Neuronal stem cell (in vitro differentiated cells): ENCODE results near the gene RAB11FIP4.

Source experiments
- DNase-seq: peaks from one replicate; pipeline ENCODE4 v3.0.0-alpha.2; 2013; ENCODE audit warnings: low spot score
- H2AFZ ChIP-seq: one replicate; pipeline ENCODE4 v1.6.1; 2013; ENCODE audit warnings: mild to moderate bottlenecking, low read length, inconsistent platforms
- H2AK5ac ChIP-seq: 2 replicates; pipeline ENCODE4 v1.6.1; 2013; ENCODE audit warnings: low read depth, mild to moderate bottlenecking, inconsistent platforms, low read length, moderate library complexity, mixed read lengths
- H2BK120ac ChIP-seq: 2 replicates; pipeline ENCODE4 v1.6.1; 2013; ENCODE audit warnings: low read depth, mild to moderate bottlenecking, inconsistent platforms, low read length, moderate library complexity, mixed read lengths
- H2BK12ac ChIP-seq: one replicate; pipeline ENCODE4 v1.6.1; 2013; ENCODE audit warnings: low read length, inconsistent platforms
- H2BK15ac ChIP-seq: 2 replicates; pipeline ENCODE4 v1.6.1; 2013; ENCODE audit warnings: mild to moderate bottlenecking, low read length, inconsistent platforms, mixed read lengths
- H2BK5ac ChIP-seq: one replicate; pipeline ENCODE4 v1.6.1; 2013; ENCODE audit warnings: inconsistent platforms, mild to moderate bottlenecking, low read length, moderate library complexity
- H3K14ac ChIP-seq: one replicate; pipeline ENCODE4 v1.6.1; 2013; ENCODE audit warnings: low read length, inconsistent platforms
- H3K18ac ChIP-seq: 2 replicates; pipeline ENCODE4 v1.6.1; 2013; ENCODE audit warnings: low read length, inconsistent platforms
- H3K23ac ChIP-seq: 2 replicates; pipeline ENCODE4 v1.6.1; 2013; ENCODE audit warnings: low read depth, mild to moderate bottlenecking, mixed read lengths, low read length, inconsistent platforms; ENCODE audit not compliant: poor library complexity
- H3K27ac ChIP-seq: replicated peaks from 3 replicates; pipeline ENCODE4 v1.5.1; 2013; ENCODE audit warnings: low read length, inconsistent platforms
- H3K27me3 ChIP-seq, 3 experiments: 2 replicates each; pipeline ENCODE4 v1.6.1; 2013; ENCODE audit warnings: low read length in 3 of 3, mild to moderate bottlenecking in 2 of 3, inconsistent platforms in 1 of 3, low read depth in 1 of 3, mixed read lengths in 1 of 3, moderate library complexity in 1 of 3; ENCODE audit not compliant: control insufficient read depth in 3 of 3, insufficient read depth in 3 of 3
- H3K36me3 ChIP-seq, 2 donors: replicated peaks in 1 of 2; 2 replicates each; pipeline ENCODE4 v1.6.1; 2013; ENCODE audit warnings: low read length in 2 of 2; ENCODE audit not compliant: control insufficient read depth in 2 of 2, insufficient read depth in 2 of 2
- H3K4ac ChIP-seq: 2 replicates; pipeline ENCODE4 v1.6.1; 2013; ENCODE audit warnings: inconsistent platforms, mild to moderate bottlenecking, low read length, moderate library complexity
- H3K4me1 ChIP-seq, 2 donors: 1 replicate in 1 of 2; 2 replicates in 1 of 2; pipeline ENCODE4 v1.6.1; 2013; ENCODE audit warnings: low read length in 2 of 2, low read depth in 1 of 2; ENCODE audit not compliant: control insufficient read depth in 2 of 2, insufficient read depth in 1 of 2
- H3K4me2 ChIP-seq: one replicate; pipeline ENCODE4 v1.6.1; 2013; ENCODE audit warnings: mild to moderate bottlenecking, low read length, inconsistent platforms; ENCODE audit not compliant: insufficient read depth, poor library complexity, severe bottlenecking
- H3K4me3 ChIP-seq, 2 donors: 2 replicates each; pipeline ENCODE4 v1.5.1; 2013; ENCODE audit warnings: low read length in 2 of 2, mild to moderate bottlenecking in 2 of 2, inconsistent platforms in 1 of 2, moderate library complexity in 1 of 2
- H3K79me1 ChIP-seq: one replicate; pipeline ENCODE4 v1.6.1; 2013; ENCODE audit warnings: low read depth, mild to moderate bottlenecking, inconsistent platforms, low read length, moderate library complexity
- H3K9ac ChIP-seq: one replicate; pipeline ENCODE4 v1.6.1; 2013; ENCODE audit warnings: mild to moderate bottlenecking, low read depth, low read length, inconsistent platforms; ENCODE audit not compliant: poor library complexity
- H3K9me3 ChIP-seq, 2 donors: replicated peaks in 1 of 2; 2 replicates each; pipeline versions ENCODE3 to v1.6.1; 2013; ENCODE audit warnings: low read length in 2 of 2, mild to moderate bottlenecking in 2 of 2, inconsistent platforms in 1 of 2, low read depth in 1 of 2, mixed read lengths in 1 of 2, moderate library complexity in 1 of 2; ENCODE audit not compliant: control insufficient read depth in 2 of 2, insufficient read depth in 1 of 2
- H4K8ac ChIP-seq: one replicate; pipeline ENCODE4 v1.6.1; 2013; ENCODE audit warnings: low read depth, mild to moderate bottlenecking, inconsistent platforms, low read length, moderate library complexity
- H4K91ac ChIP-seq: one replicate; pipeline ENCODE4 v1.6.1; 2013; ENCODE audit warnings: low read length, low read depth, mild to moderate bottlenecking, inconsistent platforms; ENCODE audit not compliant: poor library complexity
- WGBS, 2 donors: extraction: QIAGEN DNeasy Blood & Tissue Kit; methylation state at CpG; one replicate each; pipeline ENCODE4 v1.1.7; 2013; ENCODE audit warnings: missing lambda C conversion rate in 2 of 2, mixed read lengths in 1 of 2; ENCODE audit not compliant: insufficient read length in 2 of 2, insufficient replicate concordance in 1 of 2; ENCODE audit errors: extremely low coverage in 2 of 2; 5-methylcytosine and 5-hydroxymethylcytosine counted together

Gene RAB11FIP4

DNA sequence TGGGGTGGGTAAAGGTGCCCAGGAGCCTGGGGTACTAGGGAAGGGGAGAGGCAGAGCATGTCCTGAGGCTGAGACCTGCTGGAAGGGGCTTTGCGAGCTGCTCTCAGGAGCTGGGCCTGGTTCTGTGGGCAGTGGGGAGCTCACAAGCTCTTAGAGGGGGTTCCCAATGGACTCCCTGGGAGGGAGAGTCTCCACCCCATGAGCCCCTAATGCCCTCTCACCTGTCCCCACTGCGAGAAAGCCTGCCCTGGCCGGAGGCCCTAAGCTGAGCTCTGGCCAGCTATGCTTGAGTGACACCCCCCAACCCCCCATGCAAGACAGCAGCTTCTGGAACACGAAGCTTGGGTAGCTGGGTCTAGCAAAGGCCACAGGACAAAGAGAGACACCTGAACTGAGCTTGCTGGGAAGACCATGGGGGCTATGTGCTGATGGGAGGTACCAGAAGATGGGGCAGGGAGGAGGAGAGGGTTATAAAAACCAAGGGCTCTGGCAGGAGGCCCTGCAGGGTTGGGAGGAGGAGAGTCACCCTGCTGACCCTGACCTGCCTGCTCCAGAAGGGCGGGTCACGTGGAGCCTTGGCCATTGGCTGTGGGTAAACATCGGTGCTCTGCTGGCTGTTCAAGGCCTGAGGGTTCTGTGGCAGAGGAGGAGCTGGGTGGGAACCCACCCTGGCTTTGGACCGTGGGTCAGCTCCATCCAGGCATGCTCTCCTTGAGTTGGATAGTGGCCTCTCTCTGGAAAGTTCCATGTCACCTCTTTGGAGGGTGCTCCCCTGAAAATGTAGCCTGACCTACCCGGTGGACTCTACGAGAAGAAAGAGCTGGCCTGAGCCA lies 106.7 kb downstream of the RAB11FIP4 start:
- H2AK5ac ChIP-seq, result peak overlapping the region; percentile 15
- H3K14ac ChIP-seq, result no peak overlapping the region
- peaks cover 0 to 40% (median 0%) of the 10 kb centered on the region in 3 experiments for H3K27me3 ChIP-seq
- no peak for DNase-seq
- peak overlapping the region; percentile 22 for H2BK5ac ChIP-seq
- no peak overlapping the region for H4K91ac ChIP-seq
- peak overlapping the region; percentile 27 for H3K18ac ChIP-seq
- H3K27ac ChIP-seq, result no peak overlapping the region
- no peak overlapping the region for H2BK120ac ChIP-seq
- H3K23ac ChIP-seq, result peak overlapping the region; percentile 10
- H4K8ac ChIP-seq, result no peak overlapping the region
- peak overlapping the region; percentile 6 for H3K4ac ChIP-seq
- H3K9me3 ChIP-seq, result no peaks in the 10 kb centered on the region
- H2BK15ac ChIP-seq, result no peak overlapping the region
- no CpG with 5 or more reads among the region's 10 CpGs for WGBS, 2 donors
- no peak overlapping the region for H2BK12ac ChIP-seq
- H3K79me1 ChIP-seq, result peaks cover 2% of the 10 kb centered on the region
- H3K9ac ChIP-seq, result no peak overlapping the region
- H3K4me2 ChIP-seq, result no peak overlapping the region
- H3K4me3 ChIP-seq, result no peak overlapping the region
- no peaks in the 10 kb centered on the region for H3K36me3 ChIP-seq
- peaks cover 5 to 17% of the 10 kb centered on the region in 2 donors for H3K4me1 ChIP-seq
- no peak overlapping the region for H2AFZ ChIP-seq

DNA sequence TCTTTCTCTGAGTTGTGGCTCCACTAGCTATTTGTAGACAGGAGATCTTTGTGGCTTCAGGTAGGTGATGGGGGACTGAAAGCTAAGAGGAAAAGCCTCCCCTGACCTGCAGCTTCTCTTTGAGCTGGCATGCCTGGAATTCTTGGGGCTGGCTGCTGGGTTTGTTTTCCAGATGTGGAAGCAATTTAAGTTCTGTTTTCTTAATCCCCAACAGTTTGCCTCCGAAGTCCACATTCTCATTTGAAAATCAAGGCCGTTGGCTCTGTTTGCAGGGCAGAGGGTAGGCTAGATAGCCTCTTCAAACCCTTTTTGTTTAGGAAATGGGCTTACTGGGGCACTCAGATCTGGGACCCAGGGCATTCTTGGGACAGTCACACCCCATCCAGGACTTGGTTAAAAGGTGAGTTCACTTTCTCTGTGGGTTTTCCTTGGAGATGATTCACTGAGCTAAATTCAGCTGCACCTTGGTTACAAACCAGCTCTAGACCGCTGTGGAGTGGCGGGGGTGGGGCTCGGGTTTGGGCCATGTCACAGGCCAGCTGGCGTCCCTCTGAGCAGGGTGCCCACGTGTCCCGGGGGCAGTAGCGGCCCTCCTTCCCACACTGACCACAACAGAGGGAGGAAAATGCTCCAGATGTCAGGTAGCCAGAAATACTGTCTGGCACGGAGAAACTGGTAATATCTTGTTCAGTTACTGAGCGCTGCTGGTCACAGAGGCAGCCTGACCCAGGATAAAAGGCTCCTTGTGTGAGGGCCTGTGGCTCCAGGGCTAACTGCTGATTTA lies 108.5 kb downstream of the RAB11FIP4 start:
- Histone ChIP-seq H2BK15ac (peak overlapping the region; percentile 47), H3K4me3 (no peak overlapping the region), H3K4me2 (peak overlapping the region; percentile 18), H3K27me3 (peaks cover 0 to 26% (median 0%) of the 10 kb centered on the region in 3 experiments), H2AK5ac (peak overlapping the region; percentile 61), H3K23ac (no peak overlapping the region), H2BK5ac (no peak overlapping the region), H3K4ac (no peak overlapping the region), H3K9me3 (no peaks in the 10 kb centered on the region), H2BK120ac (no peak overlapping the region), H3K79me1 (peaks cover 2% of the 10 kb centered on the region), H2AFZ (peak overlapping the region; percentile 15), H3K4me1 (peaks cover 5 to 17% of the 10 kb centered on the region in 2 donors), H4K91ac (no peak overlapping the region), H3K14ac (no peak overlapping the region), H3K36me3 (no peaks in the 10 kb centered on the region), H3K9ac (peak overlapping the region; percentile 55), H4K8ac (no peak overlapping the region), H3K27ac (peak overlapping the region; percentile 13), H3K18ac (peak overlapping the region; percentile 27), H2BK12ac (no peak overlapping the region)
- no peak for DNase-seq
- no CpG with 5 or more reads among the region's 11 CpGs for WGBS, 2 donors

- no peaks in the 10 kb centered on the region for H3K36me3 ChIP-seq
- no peak overlapping the region for H3K18ac ChIP-seq
- H3K27me3 ChIP-seq, result no peaks in the 10 kb centered on the region
- no peak overlapping the region for H2BK5ac ChIP-seq
- peaks cover 3% of the 10 kb centered on the region for H3K79me1 ChIP-seq
- no CpG with 5 or more reads among the region's 1 CpG for WGBS, 2 donors
- H2AK5ac ChIP-seq, result no peak overlapping the region
- no peak overlapping the region for H3K23ac ChIP-seq
- H3K4ac ChIP-seq, result no peak overlapping the region
- no peak overlapping the region for H2BK120ac ChIP-seq
- H3K27ac ChIP-seq, result no peak overlapping the region
- no peak overlapping the region for H2AFZ ChIP-seq
- no peak for DNase-seq
- no peak overlapping the region for H2BK15ac ChIP-seq
- H2BK12ac ChIP-seq, result no peak overlapping the region
- no peak overlapping the region for H3K4me3 ChIP-seq
- no peak overlapping the region for H4K8ac ChIP-seq
- H3K4me1 ChIP-seq, result peaks cover 0 to 1% of the 10 kb centered on the region in 2 donors
- no peak overlapping the region for H3K4me2 ChIP-seq
- no peak overlapping the region for H3K9ac ChIP-seq
- H4K91ac ChIP-seq, result no peak overlapping the region
- no peak overlapping the region for H3K14ac ChIP-seq
- H3K9me3 ChIP-seq, result no peaks in the 10 kb centered on the region
Observed at GRCh38 chr17:31506517-31506916, 115.0 kb downstream of the RAB11FIP4 start.
